ENCODE data around the gene DIS3L. TPM values are rescaled to one million over a fixed set of nuclear protein-coding genes. Genes with fewer than 3 reads are reported as not detected.

DIS3L gene
- total RNA-seq, 6 donors from 2014 or later: 20.1 to 48.2 (median 26.9) TPM

GRCh38 chr15:66288093-66288492 lies 5.3 kb upstream of the DIS3L start:
- Histone ChIP-seq H3K9me3 (no peaks in the 10 kb centered on the region), H3K27ac (no peak overlapping the region), H3K4me3 (no peak overlapping the region), H3K27me3 (no peaks in the 10 kb centered on the region), H3K36me3 (no peaks in the 10 kb centered on the region), H3K4me1 (peaks cover 6 to 22% (median 9%) of the 10 kb centered on the region in 4 donors)
- ATAC-seq (ENCODE audit: low FRiP score in 2 of 2) (no peak), DNase-seq (no peak)
- TF ChIP-seq EP300 (IDR thresholded peaks at IDR 0.05) (no peak), CTCF (IDR thresholded peaks at IDR 0.05) (no peak), POLR2AphosphoS5 (IDR thresholded peaks at IDR 0.05) (no peak), POLR2A (IDR thresholded peaks at IDR 0.05) (no peak)

- 65 to 68% methylated on average over 6 of the region's 6 CpGs for WGBS, 2 donors
- no peaks in the 10 kb centered on the region for H3K36me3 ChIP-seq
- TF ChIP-seq CTCF (IDR thresholded peaks at IDR 0.05) (no peak), EP300 (IDR thresholded peaks at IDR 0.05) (no peak), POLR2A (IDR thresholded peaks at IDR 0.05) (no peak), POLR2AphosphoS5 (IDR thresholded peaks at IDR 0.05) (no peak)
- H3K9me3 ChIP-seq: no peaks in the 10 kb centered on the region
- no peak overlapping the region for H3K4me3 ChIP-seq
- H3K4me1 ChIP-seq: peaks cover 6 to 22% (median 9%) of the 10 kb centered on the region in 4 donors
- ATAC-seq (ENCODE audit: low FRiP score in 2 of 2) (no peak), DNase-seq (no peak)
- no peaks in the 10 kb centered on the region for H3K27me3 ChIP-seq
- H3K27ac ChIP-seq: no peak overlapping the region
These were observed 4.7 kb upstream of the DIS3L start for GRCh38 chr15:66288551-66289185.

- TF ChIP-seq CTCF (IDR thresholded peaks at IDR 0.05) (no peak), POLR2AphosphoS5 (IDR thresholded peaks at IDR 0.05) (no peak), POLR2A (IDR thresholded peaks at IDR 0.05) (no peak), EP300 (IDR thresholded peaks at IDR 0.05) (no peak)
- no peak for ATAC-seq (ENCODE audit: low FRiP score in 2 of 2)
These were observed 3.4 kb upstream of the DIS3L start for GRCh38 chr15:66290007-66290406.

GRCh38 chr15:66290518-66290917 lies 2.9 kb upstream of the DIS3L start:
- Histone ChIP-seq H3K27ac (no peak overlapping the region), H3K27me3 (no peaks in the 10 kb centered on the region), H3K36me3 (no peaks in the 10 kb centered on the region), H3K4me1 (peaks cover 18 to 38% (median 20%) of the 10 kb centered on the region in 4 donors), H3K9me3 (no peaks in the 10 kb centered on the region), H3K4me3 (no peak overlapping the region)
- TF ChIP-seq EP300 (IDR thresholded peaks at IDR 0.05) (no peak), POLR2A (IDR thresholded peaks at IDR 0.05) (no peak), CTCF (IDR thresholded peaks at IDR 0.05) (no peak), POLR2AphosphoS5 (IDR thresholded peaks at IDR 0.05) (no peak)
- no peak for ATAC-seq (ENCODE audit: low FRiP score in 2 of 2)
- no peak for DNase-seq

More at GRCh38 chr15:66290007-66290406, 3.4 kb upstream of the DIS3L start:
- WGBS, 2 donors: 90 to 96% methylated on average over 2 to 3 of the region's 3 CpGs
- Histone ChIP-seq H3K4me3 (no peak overlapping the region), H3K36me3 (no peaks in the 10 kb centered on the region), H3K27me3 (no peaks in the 10 kb centered on the region), H3K27ac (no peak overlapping the region), H3K9me3 (no peaks in the 10 kb centered on the region), H3K4me1 (peaks cover 15 to 34% (median 18%) of the 10 kb centered on the region in 4 donors)
- no peak for DNase-seq
